Endothelial cell of umbilical vein (primary cell): Measurements from ENCODE around the gene GDPD3.

Experiments used
- CTCF ChIP-seq, 2 donors: IDR thresholded peaks; 1 replicate in 1 of 2; 2 replicates in 1 of 2; pipeline ENCODE4 v1.5.1; 2011; ENCODE audit warnings: low read length in 2 of 2, mild to moderate bottlenecking in 2 of 2, moderate library complexity in 2 of 2, control low read depth in 1 of 2, inconsistent platforms in 1 of 2, low read depth in 1 of 2; ENCODE audit not compliant: insufficient read depth in 1 of 2; ENCODE audit errors: extremely low read depth in 1 of 2
- EZH2 ChIP-seq: IDR thresholded peaks from 2 replicates; pipeline ENCODE4 v1.6.1; 2012; ENCODE audit warnings: borderline replicate concordance, low read depth, mild to moderate bottlenecking, moderate library complexity, low read length, inconsistent platforms; ENCODE audit not compliant: severe bottlenecking
- FOS ChIP-seq: IDR thresholded peaks from 2 replicates; pipeline ENCODE4 v1.6.1; 2011; ENCODE audit warnings: mild to moderate bottlenecking, low read length, moderate library complexity, borderline replicate concordance; ENCODE audit not compliant: insufficient read depth
- POLR2A ChIP-seq: IDR thresholded peaks from 2 replicates; pipeline ENCODE4 v1.6.1; 2012; ENCODE audit warnings: low read depth, mild to moderate bottlenecking, control low read depth, low read length

GRCh38 chr16:30155188-30155587, 41.9 kb upstream of the GDPD3 start:
- TF ChIP-seq CTCF (IDR thresholded peaks at IDR 0.05; ENCODE audit: extremely low read depth in 1 of 2, insufficient read depth in 1 of 2, low read depth in 1 of 2, low read length in 2 of 2) (no peak), POLR2A (no peak), FOS (no peak), EZH2 (no peak)
